PC-9 (cell line): Measurements from ENCODE around the gene SLC24A4. TPM values are rescaled to one million over a fixed set of nuclear protein-coding genes. Genes with fewer than 3 reads are reported as not detected.

ENCODE experiments used
- BruUV-seq: library from RNA; stranded (reverse); fragments of 400-500 nt; replicated peaks from 2 replicates; lab custom pipeline; 2021; lab: Mats Ljungman, UMichigan
- CTCF ChIA-PET: fragments of 300-600 bp; sonication (Branson Sonifier 250); formaldehyde crosslinking; loops from one replicate; lab custom pipeline; 2022; ENCODE audit warnings: antibody characterized with exemption; lab: Charles Lee
- POLR2A ChIA-PET: fragments of 300-600 bp; sonication (Branson Sonifier 250); formaldehyde crosslinking; loops from one replicate; lab custom pipeline; 2022; ENCODE audit warnings: antibody characterized with exemption; ENCODE audit not compliant: unreplicated experiment; lab: Charles Lee
- DNase-seq, 2 experiments: peaks; one replicate each; pipeline versions ENCODE4 v3.0.0 to v3.0.0-alpha.2; 2015 to 2022; ENCODE audit warnings: mixed read lengths in 1 of 2
- H2AFZ ChIP-seq: fragments of 200-600 bp; sonication (generic); 2 replicates; pipeline ENCODE4 v1.8.1; 2017; ENCODE audit warnings: antibody characterized with exemption
- H3F3A ChIP-seq: fragments of 200-600 bp; sonication (generic); 2 replicates; pipeline ENCODE4 v1.8.1; 2017; ENCODE audit warnings: antibody characterized with exemption, mild to moderate bottlenecking, low read depth; ENCODE audit not compliant: insufficient read depth
- H3K27ac ChIP-seq: fragments of 200-600 bp; sonication (generic); 2 replicates; pipeline ENCODE4 v1.6.1; 2016; ENCODE audit warnings: mixed run types
- H3K27me3 ChIP-seq: fragments of 200-600 bp; sonication (generic); 2 replicates; pipeline ENCODE4 v1.6.1; 2016; ENCODE audit warnings: low read depth, mixed run types; ENCODE audit not compliant: insufficient read depth
- H3K36me3 ChIP-seq: fragments of 200-600 bp; sonication (generic); 2 replicates; pipeline ENCODE4 v1.6.1; 2016; ENCODE audit warnings: low read depth, mixed run types
- H3K4me1 ChIP-seq: fragments of 200-600 bp; sonication (generic); replicated peaks from 2 replicates; pipeline ENCODE4 v1.6.1; 2016; ENCODE audit warnings: mixed run types; ENCODE audit not compliant: insufficient read depth
- H3K4me2 ChIP-seq: fragments of 200-600 bp; sonication (generic); 2 replicates; pipeline ENCODE4 v1.6.1; 2017; ENCODE audit warnings: mixed run types
- H3K4me3 ChIP-seq: fragments of 200-600 bp; sonication (generic); 2 replicates; pipeline ENCODE4 v1.6.1; 2016; ENCODE audit warnings: mixed run types
- H3K79me2 ChIP-seq: fragments of 200-600 bp; sonication (generic); 2 replicates; pipeline ENCODE4 v1.6.1; 2017; ENCODE audit warnings: low read depth, mixed run types
- H3K9me2 ChIP-seq: fragments of 200-600 bp; sonication (generic); 2 replicates; pipeline ENCODE4 v1.8.1; 2017; ENCODE audit warnings: mild to moderate bottlenecking; ENCODE audit not compliant: insufficient read depth
- H3K9me3 ChIP-seq: fragments of 200-600 bp; sonication (generic); 2 replicates; pipeline ENCODE4 v1.8.1; 2016; ENCODE audit warnings: low read depth; ENCODE audit not compliant: insufficient read depth
- H4K20me1 ChIP-seq: fragments of 200-600 bp; sonication (generic); 2 replicates; pipeline ENCODE4 v1.8.1; 2017; ENCODE audit not compliant: insufficient read depth
- EZH2 ChIP-seq: fragments of 200-600 bp; sonication (generic); IDR thresholded peaks from 2 replicates; pipeline ENCODE4 v1.8.0; 2017; ENCODE audit warnings: antibody characterized with exemption, low read depth
- intact Hi-C: fragments of 100-400 bp; cut with micrococcal nuclease; formaldehyde crosslinking; loops from one replicate; pipeline ENCODE4 v1.10.0; 2022; ENCODE audit not compliant: unreplicated experiment
- total RNA-seq: library from RNA; stranded (reverse); gene quantifications from 2 replicates; pipeline ENCODE4 v1.2.3, GENCODE V29; 2021
- TF ChIP-seq, protein P1 (sequence below): fragments of 200-600 bp; sonication (generic); conservative IDR thresholded peaks from 2 replicates; pipeline ENCODE4 v1.6.1; 2017; ENCODE audit warnings: mixed run types, antibody characterized with exemption, mild to moderate bottlenecking, moderate library complexity

The SLC24A4 gene
- total RNA-seq, 1 experiment from 2014 or later = not detected

DNA sequence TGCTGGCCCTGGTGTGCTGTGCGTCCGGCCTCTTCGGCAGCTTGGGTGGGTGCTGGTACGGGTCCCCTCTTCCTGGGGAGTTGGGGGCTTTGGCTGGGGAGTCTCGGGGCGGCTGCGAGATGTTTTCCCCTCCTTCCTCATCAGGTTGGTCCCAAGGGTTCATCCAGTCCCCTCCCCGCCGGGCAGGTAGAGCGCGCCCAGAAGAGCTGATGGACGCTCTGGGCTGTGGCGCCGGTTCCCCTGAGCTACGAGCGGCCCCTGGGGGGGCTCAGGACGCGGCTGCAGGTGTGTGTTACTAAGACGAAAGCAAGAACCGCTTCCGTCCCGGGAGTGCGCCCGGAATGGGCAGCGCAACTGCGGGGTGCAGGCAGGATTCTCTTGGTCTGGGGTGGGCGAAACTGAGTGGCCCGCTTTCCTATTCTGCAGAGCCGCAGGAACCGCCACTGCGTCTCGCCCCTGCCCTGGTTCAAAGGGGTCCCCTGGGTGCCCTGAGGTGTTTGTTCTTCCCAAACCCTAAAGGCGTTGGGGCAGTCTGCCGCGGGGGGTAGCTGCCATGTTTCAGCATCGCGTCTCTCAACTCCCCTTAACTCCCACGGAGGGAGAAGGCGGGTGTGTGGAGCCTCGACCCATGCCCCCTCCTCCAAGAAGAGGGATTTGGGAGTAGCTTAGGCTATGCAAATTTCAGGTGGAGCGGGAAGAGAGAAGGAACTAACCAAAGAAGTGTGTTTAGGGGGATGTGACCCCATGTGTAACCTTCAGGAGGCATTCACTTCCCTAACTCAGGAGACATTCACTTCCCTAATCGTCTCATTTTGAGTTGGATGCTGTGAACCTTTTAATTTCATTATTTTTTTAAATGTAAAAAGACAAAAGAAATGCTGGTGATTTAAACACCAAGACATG, 1.2 kb downstream of the SLC24A4 start:
- H3F3A ChIP-seq = no peaks in the 10 kb centered on the region
- no peaks in the 10 kb centered on the region for H3K4me1 ChIP-seq
- POLR2A ChIA-PET = no interaction called here
- no peak overlapping the region for H3K27ac ChIP-seq
- CTCF ChIA-PET = no interaction called here
- no peak for DNase-seq
- intact Hi-C loops = no loop called here
- no peaks in the 10 kb centered on the region for H3K9me2 ChIP-seq
- H3K4me2 ChIP-seq = no peak overlapping the region
- no peak overlapping the region for H3K4me3 ChIP-seq
- no peaks in the 10 kb centered on the region for H3K27me3 ChIP-seq
- no peak overlapping the region for H2AFZ ChIP-seq
- TF ChIP-seq, protein P1, sequence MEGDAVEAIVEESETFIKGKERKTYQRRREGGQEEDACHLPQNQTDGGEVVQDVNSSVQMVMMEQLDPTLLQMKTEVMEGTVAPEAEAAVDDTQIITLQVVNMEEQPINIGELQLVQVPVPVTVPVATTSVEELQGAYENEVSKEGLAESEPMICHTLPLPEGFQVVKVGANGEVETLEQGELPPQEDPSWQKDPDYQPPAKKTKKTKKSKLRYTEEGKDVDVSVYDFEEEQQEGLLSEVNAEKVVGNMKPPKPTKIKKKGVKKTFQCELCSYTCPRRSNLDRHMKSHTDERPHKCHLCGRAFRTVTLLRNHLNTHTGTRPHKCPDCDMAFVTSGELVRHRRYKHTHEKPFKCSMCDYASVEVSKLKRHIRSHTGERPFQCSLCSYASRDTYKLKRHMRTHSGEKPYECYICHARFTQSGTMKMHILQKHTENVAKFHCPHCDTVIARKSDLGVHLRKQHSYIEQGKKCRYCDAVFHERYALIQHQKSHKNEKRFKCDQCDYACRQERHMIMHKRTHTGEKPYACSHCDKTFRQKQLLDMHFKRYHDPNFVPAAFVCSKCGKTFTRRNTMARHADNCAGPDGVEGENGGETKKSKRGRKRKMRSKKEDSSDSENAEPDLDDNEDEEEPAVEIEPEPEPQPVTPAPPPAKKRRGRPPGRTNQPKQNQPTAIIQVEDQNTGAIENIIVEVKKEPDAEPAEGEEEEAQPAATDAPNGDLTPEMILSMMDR = no peak
- no peak for TF ChIP-seq EZH2
- no TSS peak for BruUV-seq
- H3K36me3 ChIP-seq = no peaks in the 10 kb centered on the region
- H4K20me1 ChIP-seq = no peaks in the 10 kb centered on the region
- peaks cover 7% of the 10 kb centered on the region; the same call in 1 of the 2 replicates for H3K9me3 ChIP-seq
- no peaks in the 10 kb centered on the region for H3K79me2 ChIP-seq

DNA sequence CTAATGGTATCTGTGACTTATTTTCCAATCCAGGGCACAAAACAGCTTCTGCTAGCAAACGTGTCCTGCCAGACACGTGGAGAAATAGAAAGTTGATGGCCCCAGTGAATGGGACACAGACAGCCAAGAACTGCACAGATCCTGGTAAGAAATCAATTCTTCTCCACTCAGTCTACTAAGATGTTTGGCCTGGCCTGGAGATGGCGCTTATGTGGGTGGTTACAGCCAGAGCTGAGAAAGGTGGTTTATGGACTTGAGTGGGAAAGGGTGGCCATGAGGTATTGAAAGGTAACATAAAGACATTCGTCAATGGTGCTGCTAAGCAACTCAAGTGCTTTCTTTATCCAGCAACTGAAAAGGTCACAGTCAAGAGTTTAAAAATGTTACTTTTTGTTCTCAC, 2.9 kb downstream of the SLC24A4 start:
- POLR2A ChIA-PET = no interaction called here
- no peak overlapping the region for H3K4me3 ChIP-seq
- intact Hi-C loops = no loop called here
- H3K4me1 ChIP-seq = no peaks in the 10 kb centered on the region
- H3K79me2 ChIP-seq = no peaks in the 10 kb centered on the region
- CTCF ChIA-PET = no interaction called here
- 0 out of 2 replicates have a peak, but pooled peaks cover under 1% of the 10 kb centered on the region for H3K9me3 ChIP-seq
- H2AFZ ChIP-seq = no peak overlapping the region
- no peak overlapping the region for H3K4me2 ChIP-seq
- H3K9me2 ChIP-seq = no peaks in the 10 kb centered on the region
- H4K20me1 ChIP-seq = no peaks in the 10 kb centered on the region
- no peaks in the 10 kb centered on the region for H3F3A ChIP-seq
- no peak overlapping the region for H3K27ac ChIP-seq
- no TSS peak for BruUV-seq
- H3K36me3 ChIP-seq = no peaks in the 10 kb centered on the region
- no peaks in the 10 kb centered on the region for H3K27me3 ChIP-seq
- no peak for DNase-seq
- TF ChIP-seq EZH2 = no peak
- TF ChIP-seq, protein P1 = no peak

DNA sequence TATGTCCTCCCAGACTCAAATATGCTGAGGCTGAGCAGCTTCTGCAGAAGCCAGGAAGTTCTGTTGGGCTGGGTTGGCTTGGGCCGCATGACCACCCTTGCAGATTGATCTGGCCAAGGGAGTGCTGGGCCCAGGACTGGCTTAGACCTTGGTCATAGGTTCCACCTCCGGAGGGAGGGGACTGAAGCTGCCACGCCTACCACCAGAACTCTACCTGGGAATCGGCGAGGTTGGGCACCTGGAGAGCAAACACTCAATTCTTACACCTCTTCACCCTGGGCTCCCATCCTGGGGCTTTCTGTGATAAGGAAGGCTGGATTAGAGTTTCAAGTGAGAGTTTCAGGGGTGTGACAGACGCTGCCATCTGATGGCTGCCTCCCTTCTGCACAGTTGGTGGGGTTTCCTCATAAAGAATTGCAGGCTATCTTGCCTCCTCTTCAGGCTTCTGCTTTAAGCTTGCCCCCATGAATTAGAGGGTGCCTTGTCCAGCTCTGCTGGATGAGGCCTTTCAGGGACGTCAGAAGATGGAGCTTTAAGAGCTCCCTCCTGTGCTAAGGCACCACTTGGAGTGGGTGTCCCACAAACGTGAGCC, 5.8 kb downstream of the SLC24A4 start:
- ChIA-PET POLR2A (no interaction called here), CTCF (no interaction called here)
- BruUV-seq = no TSS peak
- no peak for DNase-seq
- Histone ChIP-seq H4K20me1 (no peaks in the 10 kb centered on the region), H3K27ac (no peak overlapping the region), H3K4me2 (no peak overlapping the region), H3F3A (no peaks in the 10 kb centered on the region), H3K36me3 (no peaks in the 10 kb centered on the region), H3K9me2 (no peaks in the 10 kb centered on the region), H3K4me3 (no peak overlapping the region), H3K27me3 (no peaks in the 10 kb centered on the region), H3K4me1 (no peaks in the 10 kb centered on the region), H2AFZ (no peak overlapping the region), H3K9me3 (no peaks in the 10 kb centered on the region), H3K79me2 (no peaks in the 10 kb centered on the region)
- intact Hi-C loops = no loop called here
- TF ChIP-seq, protein P1 = no peak
- TF ChIP-seq EZH2 = no peak
